NCI-H1694 (cell line): Measurements from ENCODE around the gene SCAMP3.
A peak's percentile ranks its signal among the peaks of the same experiment; 100 is the strongest.

Source experiments
- DNase-seq: peaks from one replicate; lab custom pipeline; 2025; lab: John Stamatoyannopoulos, UW

SCAMP3 gene

DNA sequence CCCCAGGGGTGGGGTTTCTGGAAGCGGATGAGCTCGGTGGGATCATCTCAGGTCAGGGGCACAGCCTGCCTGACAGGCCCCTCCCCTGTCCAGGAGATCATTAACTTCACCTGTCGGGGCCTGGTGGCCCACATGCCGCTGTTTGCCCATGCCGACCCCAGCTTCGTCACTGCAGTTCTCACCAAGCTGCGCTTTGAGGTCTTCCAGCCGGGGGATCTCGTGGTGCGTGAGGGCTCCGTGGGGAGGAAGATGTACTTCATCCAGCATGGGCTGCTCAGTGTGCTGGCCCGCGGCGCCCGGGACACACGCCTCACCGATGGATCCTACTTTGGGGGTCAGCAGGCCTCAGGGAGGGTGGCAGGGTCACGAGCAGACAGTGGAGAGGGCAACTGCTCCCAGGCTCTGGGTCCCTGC is 23.5 kb upstream of the SCAMP3 start:
- no peak for DNase-seq

DNA sequence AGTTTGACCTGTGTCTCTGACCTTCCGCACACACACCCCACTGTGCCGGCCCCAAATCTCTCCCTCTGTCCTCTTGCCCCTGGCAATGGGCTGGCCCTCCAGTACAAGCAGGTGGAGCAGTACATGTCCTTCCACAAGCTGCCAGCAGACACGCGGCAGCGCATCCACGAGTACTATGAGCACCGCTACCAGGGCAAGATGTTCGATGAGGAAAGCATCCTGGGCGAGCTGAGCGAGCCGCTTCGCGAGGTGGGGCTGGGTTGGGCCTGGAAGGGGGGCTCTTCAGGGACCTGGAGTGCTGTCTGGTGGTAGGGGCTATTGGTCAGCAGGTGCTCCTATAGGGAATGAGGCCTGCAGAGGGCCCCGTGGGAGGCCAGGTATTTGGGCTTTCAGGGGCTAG is 22.9 kb upstream of the SCAMP3 start:
- DNase-seq, result no peak

DNA sequence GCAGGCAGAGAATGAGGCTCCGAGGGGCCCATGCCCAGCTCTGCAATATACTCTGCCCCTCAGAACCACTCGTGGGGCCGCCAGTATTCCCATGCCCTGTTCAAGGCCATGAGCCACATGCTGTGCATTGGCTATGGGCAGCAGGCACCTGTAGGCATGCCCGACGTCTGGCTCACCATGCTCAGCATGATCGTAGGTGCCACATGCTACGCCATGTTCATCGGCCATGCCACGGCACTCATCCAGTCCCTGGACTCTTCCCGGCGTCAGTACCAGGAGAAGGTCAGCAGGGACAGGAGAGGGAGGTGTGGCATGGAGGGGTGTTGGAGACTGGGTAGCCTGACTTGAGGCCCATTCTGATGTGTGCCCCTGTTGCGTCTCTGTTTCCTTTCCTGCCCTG is 22.3 kb upstream of the SCAMP3 start:
- no peak for DNase-seq

DNA sequence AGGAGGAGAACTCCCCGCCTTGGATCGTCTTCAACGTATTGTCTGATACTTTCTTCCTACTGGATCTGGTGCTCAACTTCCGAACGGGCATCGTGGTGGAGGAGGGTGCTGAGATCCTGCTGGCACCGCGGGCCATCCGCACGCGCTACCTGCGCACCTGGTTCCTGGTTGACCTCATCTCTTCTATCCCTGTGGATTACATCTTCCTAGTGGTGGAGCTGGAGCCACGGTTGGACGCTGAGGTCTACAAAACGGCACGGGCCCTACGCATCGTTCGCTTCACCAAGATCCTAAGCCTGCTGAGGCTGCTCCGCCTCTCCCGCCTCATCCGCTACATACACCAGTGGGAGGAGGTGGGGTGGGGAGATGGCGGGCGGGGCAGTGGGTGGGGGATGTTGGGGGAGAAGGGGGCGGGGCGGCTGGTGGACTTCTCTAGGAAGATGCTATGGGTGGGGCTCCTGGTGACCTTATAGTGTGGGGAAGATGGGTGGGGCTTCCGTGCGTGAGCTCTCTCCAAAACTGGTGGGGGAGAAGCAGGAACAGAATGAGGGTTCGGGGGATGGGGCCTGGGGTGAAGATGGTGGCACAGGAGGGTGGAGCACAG is 20.4 kb upstream of the SCAMP3 start:
- DNase-seq, result no peak

DNA sequence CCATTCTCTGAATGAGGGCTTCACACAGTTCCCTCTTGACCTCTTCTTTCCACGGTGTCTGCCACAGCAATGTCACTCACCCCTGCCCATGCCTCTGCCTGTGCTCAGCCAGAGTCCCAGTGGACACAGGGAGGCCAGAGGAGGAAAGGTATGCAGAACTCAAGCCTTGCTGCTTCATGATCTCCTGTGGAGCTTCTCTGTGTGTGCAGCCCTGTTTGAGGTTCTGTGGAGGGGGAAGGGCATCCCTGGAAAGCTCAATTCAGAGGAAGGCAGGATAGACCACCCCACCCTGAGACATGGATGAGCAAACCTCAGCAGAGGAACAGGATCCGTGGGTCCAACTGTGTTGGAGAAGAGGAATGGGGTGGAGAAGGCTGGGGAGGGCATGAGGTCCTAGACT is 17.1 kb upstream of the SCAMP3 start:
- DNase-seq, result no peak

DNA sequence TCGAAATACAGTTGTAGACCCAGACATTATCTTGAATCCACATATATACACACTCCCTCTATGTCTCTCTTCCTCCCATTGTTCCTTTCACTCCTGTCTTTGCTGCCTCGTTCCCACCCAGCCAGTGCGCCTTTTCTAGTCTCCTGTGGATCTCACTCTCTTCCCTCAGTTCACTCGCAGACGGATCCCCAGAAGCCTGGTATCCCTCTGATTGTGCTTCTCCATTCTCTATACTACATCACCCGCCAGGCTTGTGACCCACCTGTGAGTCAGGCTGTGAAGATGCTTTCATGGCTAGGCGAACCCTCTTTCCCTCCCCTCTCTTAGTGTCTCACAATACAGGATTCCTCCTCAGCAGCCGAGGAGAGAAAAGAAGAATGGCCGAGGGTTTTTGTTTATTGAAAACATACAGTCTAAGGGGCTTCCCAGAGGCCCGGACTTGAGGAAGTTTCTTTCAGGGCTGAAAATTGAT is 16.6 kb upstream of the SCAMP3 start:
- no peak for DNase-seq

DNA sequence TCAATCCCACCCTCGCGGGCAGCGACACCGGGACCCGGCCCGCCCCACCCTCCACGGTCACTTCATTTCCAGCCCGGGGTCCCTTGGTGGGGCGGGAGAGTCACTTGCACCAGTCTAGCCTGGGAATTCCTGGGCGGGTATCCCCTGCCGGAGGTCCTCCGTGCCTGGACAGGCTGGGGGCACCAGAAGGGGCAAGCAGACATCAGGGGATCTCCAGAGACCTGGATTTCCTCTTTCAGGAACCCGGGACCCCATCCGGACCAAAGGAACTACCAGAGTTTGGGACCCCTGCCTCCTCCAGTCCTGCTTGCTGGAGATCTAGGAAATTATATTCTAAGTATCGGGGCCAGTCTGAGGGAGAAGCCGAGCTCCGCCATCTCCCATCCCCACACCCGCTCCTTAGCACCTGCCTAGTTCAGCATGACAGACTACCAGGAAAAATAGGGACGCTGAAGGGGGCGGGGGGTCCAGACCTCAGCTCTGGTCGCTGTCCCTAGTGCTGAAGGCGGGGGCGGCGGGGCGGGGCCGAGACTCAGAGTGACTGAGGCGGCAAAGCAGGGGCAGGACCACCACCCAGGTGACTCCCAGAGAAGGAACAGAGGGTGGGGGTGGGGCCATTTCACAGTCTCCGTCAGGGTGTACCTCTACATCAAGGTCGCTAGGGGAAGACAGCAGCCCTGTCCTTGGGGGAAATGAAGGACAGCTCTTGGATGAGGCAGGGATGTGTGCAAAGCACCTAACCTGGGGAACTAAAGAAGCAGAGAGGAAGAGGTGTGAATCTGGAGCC is 15.9 kb upstream of the SCAMP3 start:
- peak; percentile 88 for DNase-seq

DNA sequence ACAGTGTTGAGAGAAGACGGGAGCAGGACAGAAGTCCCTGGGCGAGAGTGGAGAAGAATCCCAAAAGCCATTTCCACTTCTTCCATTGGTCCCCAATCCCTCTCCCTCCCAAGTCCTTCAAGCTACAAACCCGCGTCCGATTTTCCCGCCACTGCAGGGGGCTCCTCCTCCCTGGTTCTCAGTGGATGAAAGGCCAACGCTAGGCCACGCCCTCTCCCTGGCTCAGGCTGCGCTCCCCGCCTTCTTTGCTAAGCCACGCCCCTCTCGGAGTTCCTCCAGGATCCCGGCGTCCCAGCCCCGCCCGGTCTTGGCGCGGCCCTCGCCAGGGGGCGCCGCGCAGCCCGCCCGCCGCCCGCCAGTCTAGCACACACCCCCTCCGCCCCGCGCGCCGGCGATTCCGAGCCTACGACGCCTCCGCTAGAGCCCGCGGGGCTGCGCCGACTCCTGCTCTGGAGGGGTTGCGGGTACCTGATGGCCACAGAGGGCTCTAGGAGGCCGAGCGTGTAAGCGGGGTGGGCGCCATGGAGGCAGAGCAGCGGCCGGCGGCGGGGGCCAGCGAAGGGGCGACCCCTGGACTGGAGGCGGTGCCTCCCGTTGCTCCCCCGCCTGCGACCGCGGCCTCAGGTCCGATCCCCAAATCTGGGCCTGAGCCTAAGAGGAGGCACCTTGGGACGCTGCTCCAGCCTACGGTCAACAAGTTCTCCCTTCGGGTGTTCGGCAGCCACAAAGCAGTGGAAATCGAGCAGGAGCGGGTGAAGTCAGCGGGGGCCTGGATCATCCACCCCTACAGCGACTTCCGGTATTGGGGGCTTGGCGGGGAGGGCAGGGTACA is 15.1 kb upstream of the SCAMP3 start, which contains the start of gene HCN3:
Gene HCN3, plus strand, starts transcription at position 394 of the 832 bp plus-strand sequence. Its CDS starts 128 bp downstream, at position 522.
- peak; percentile 99 for DNase-seq

DNA sequence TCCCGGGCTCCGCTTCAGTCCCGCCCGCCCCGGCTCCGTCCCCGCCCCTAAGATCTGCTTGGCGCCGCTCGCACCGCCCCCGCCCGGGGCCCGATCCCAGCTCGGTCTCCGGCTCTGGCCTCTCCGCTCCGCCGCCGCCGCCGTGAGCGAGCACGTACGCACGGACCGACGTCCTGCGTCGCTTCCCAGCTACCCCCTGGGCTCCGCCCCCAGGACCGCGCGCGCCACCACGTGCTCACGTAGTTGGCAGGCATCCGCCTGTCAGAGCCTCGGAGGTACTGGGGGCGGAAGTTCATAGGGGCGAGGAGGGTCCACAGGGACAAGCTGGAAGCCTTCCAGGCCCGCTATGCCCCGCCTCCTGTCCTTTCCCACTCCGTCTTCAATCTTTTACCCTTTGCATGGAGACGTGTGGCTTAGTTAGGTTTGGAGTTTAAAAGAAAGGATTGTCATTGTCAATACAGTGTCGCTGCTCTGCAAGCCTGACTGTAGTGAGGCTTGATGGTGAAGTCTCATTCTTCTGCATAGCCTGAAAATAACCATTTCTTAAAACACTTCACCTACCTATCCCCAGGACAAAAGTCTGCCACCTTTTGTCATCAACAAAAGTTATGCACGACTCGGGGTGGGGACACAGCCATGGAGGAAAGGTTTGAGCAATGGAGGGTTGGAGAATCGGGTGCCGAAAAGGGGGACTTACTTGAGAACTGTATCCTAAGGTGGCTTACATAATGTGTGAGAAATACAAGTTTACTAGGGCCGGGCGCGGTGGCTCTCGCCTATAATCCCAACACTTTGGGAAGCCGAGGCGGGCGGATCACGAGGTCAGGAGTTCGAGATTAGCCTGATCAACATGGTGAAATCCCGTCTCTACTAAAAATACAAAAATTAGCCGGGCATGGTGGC is 11.4 kb upstream of the SCAMP3 start, which contains the start of gene CLK2:
Gene CLK2, minus strand, starts transcription at position 162 of the 903 bp plus-strand sequence. CDS start 2,527 bp downstream, outside the sequence.
- peak; percentile 99 for DNase-seq

DNA sequence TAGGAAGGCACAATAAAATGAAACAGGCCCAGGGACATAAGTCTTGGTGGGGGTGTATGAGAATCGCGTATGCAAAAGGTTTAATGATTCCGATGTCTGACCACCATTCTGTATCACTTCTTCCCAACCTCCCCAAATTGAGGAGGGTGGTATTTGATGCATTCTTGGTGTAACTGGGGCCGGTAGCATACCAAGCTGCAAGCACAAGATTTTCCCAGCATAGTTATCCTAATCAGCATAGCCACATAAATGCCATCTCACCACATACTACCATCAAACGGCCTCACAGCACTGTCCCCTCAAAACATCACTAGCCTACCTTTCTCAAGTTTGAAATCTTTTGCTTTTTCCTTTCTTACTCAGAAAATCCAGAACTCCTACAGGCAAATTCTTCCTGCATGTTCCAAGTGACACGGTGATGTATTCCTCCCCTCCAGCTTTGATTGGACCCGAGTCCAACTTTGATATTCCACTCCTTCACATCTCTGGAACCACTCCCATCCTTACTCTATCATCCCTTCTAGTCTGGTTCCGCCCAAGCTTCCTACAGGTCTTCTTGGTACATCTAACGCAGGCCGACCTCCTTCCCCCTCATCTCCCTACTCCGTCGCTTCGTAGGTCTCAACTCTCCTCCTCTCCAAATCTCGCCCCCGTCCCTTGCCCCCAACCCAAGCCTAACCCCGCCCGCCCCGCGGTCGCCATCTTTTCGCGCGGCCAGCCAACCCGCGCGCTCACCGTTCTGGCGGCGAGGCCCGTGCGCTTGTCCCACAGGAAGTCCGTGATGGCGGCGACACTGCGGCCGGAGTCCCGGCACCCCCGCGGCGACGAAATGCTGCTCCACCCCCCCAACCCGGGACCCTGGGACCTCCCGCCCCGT is 10.5 kb upstream of the SCAMP3 start:
- DNase-seq, result peak; percentile 54

DNA sequence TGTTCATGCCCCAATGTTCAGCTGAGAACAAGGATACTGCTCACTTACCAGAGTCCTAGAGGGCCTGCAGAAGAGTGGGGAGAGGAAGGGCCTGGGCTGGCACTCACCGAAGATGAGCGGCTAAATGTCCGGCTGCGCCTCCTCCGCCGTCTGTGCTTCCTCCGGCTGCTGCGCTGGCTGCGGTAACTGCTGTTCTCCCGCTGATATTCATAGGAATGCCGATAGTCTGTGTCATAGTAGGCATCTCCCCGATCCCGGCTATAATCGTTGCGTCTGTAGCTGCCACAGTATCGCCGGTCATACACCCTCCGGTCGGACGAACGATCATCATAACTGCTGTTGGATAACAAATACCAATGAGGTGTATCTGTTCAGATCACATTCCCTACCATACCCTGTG is 7.2 kb upstream of the SCAMP3 start:
- DNase-seq, result no peak

DNA sequence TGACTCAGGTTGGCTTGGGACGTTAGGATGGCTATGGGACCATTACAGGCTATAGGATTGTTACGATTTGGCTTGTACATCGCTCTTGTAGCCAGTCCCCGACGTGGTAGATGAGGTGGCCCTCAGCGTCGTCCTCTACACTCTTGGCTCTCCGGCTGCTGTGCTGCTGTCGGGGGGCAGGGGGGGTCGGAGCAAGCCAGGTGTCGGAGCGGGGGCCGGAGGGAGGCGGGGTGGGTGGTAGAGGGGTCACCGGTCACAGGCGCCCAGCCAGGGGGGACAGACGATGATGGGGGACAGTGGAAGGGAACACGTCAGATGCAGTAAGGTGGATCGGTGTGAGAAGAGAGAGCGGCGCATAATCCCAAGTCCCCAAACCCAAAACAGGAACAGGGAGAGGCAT is 6.5 kb upstream of the SCAMP3 start:
- DNase-seq, result no peak

DNA sequence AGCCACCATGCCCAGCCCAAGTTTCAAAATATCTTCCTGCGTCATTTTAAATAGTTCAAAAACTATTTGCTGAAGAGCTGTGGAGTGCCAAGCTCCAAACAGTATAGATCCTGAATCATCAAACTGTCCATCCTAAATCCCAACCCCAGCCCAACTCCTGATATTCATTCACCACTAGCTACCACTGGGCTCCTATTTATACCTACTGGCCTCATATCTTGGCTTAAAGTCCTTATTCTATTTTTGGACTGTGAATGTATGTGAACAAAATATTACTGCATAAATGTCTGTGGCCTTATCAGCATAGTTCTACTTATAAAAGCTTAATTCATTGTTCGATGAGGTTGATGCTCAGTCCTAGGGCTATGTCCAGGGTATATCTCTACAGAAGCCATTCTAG is 5.2 kb upstream of the SCAMP3 start:
- no peak for DNase-seq

DNA sequence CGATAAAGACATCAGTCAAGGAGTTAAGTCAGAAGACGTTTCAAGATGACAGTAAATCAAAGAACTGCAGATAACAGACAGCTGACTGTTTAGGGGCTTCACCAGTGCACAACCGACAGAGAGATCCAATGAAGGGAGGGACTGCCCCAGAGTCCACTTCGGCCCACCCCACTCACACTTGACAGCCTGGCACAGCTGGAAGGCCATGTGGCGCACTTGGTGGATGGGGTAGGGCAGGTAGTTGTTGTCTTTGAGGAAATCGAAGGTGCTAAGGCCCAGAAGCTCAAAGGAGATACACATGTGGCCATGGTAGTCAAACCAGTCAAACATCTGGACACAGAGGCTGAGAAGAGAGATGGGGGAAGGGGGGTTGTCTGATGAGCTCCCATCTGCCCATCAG is 4.4 kb upstream of the SCAMP3 start:
- DNase-seq, result no peak

DNA sequence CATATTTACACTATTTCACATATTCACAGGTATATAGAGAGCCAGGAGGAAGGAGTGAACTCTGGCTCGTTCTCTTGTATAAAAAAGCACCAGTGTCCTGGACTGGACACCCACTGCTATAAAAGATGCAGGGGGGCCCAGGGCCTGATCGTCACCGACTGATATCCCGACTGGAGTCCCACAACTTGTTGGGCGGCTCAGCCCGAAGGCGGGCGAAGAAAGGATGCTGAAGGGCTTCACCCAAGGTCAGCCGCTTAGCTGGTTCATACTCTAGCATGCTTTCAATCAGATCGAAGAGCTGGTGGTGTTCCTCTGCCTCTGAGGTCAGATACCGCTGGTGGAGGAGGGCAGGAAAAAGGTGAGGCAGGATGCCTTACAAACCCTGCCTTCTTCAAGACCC is 907 bp upstream of the SCAMP3 start:
- DNase-seq, result no peak

DNA sequence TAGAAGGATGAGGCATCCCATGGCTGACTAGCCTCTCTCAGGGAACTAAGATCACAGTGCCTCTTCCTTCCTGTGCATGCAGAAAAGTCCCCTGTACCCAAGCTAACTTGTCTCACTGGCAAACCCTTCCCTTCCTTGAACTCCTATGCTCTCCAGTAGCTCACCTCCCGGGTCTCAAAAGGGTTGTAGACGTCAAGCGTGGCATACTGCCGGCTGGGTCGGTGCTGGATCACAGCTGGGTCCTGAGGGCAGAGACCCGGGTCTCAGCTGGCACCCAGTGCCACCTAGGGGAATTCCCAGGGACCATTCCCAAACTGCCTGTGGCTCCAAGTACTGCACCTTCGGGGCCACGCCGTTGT is 688 bp downstream of the SCAMP3 start:
- no peak for DNase-seq

DNA sequence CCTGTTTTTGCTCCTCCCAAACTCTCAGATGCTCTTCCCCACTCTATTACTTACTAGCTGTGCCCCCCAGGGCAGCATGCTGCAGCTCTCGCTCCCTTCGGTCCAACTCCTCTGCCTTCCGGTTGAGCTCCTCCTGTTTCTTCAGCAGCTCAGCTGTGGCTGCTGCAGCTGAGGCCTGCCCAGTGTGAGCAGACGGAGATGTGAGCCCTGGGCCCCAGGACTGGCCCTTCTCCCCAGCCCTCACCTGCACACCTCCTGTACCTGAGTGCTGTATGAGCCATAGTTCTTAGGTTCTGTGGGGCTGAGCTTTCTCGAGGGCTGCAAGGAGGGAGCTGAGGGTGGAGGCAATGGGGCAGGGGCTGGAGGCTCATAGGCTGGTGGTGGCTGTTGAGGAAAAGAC is 1.9 kb downstream of the SCAMP3 start:
- no peak for DNase-seq

DNA sequence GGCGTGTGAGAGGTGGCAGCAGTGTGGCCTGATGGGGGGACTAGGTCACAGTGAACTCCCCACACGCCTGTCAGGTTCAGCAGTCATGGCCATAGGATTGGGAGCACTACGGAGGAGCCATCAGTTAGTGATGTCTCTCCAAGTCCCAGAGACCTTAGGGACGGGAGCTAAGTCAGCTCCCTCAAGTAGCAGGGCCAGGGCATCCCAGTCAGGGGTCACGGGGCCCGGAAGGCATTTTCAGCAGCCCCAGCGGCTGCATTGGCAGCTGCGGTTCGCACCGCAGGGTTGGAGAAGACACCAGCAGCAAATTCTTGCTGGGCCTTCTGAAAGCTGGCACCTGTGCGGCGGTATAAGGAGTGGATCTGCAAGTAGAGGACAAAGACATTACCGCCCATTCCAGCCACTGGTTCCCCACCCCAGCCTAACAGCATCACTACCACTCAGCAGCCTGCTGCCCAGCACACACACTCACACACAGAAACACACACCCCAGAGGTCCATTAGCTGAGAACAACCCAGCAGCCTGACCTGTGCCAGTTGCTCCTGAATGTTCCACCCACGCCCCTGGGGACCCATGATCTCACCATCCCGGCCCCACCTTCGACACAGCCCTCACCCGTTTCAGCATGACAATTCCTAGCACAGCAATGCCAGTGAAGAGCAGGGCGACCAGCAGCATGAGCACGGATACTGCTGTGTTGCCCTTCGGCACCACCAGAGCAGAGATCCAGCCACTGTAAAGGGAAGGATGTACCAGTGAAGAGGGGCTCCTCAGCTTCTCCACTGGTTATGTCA is 5.9 kb downstream of the SCAMP3 start:
- DNase-seq, result no peak

DNA sequence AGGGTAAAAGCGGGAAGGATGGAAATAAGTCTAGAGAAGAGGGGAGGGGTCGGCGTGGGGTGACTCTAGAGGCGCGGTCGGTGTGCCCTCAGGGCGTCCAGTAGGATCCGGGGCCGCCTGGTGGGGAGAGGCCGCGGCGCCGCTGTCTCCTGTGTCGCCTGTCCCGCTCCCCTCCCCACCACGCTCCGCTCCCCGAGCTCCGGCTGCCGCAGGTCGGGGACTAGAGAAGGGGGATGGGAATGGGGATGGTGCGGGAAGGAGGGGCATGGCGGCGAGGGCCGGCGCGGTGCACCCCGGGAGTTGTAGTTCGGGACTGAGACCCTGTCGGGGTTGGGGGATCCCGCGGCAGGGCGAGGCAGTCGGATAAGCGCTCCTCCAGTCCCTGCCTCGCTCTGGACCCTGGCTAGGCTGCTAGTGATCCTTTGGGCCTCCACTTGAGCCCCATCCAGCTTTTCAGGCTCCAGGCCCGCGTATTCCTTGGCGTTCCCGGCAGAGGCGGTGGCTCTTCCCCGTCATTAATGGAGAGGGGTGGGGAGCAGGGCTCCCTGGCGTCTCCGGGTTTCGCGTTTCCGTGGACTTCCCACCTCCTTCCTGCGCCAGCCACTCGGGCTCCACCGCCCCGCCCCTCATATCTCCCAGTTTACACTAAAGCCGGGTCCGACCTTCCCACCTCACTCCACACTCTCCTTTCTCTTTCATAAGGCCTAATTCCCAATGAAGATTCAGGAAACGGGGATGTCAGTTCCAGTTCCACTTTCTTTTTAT is 6.7 kb downstream of the SCAMP3 start, which contains the start of gene ENTREP3:
Gene ENTREP3, minus strand, starts transcription at position 241 of the 765 bp plus-strand sequence. CDS start 606 bp downstream, outside the sequence.
- peak; percentile 94 for DNase-seq
